Stimulated activated memory B cell treated with anti-CD40 and anti-IgM and Interleukin-4, amounts not matched to agents 10 μg/mL and 1 μg/mL and 100 μg/mL, for 72 hours (primary cell): ENCODE data around the gene NTM.

Experiments used
- ATAC-seq: fragments of 150-1000 bp; cut with Tn5 transposase; 2 replicates; pipeline ENCODE4 v1.10.0; 2021
- H3K27ac Mint-ChIP-seq: one replicate; pipeline ENCODE4 v1.8.0; 2022; ENCODE audit warnings: mild to moderate bottlenecking, mixed read lengths
- H3K27me3 Mint-ChIP-seq: one replicate; pipeline ENCODE4 v1.8.0; 2022; ENCODE audit warnings: mixed read lengths
- H3K36me3 Mint-ChIP-seq: one replicate; pipeline ENCODE4 v1.8.0; 2022; ENCODE audit warnings: mixed read lengths
- H3K4me1 Mint-ChIP-seq: one replicate; pipeline ENCODE4 v1.8.0; 2022; ENCODE audit warnings: mixed read lengths
- H3K4me3 Mint-ChIP-seq: one replicate; pipeline ENCODE4 v1.8.0; 2022; ENCODE audit warnings: mild to moderate bottlenecking, moderate library complexity, mixed read lengths
- H3K9me3 Mint-ChIP-seq: one replicate; pipeline ENCODE4 v1.8.0; 2022; ENCODE audit warnings: mixed read lengths

NTM gene

GRCh38 chr11:131511794-131512193, 141.4 kb downstream of the NTM start:
- H3K4me3 Mint-ChIP-seq, result no peak overlapping the region
- H3K4me1 Mint-ChIP-seq, result no peaks in the 10 kb centered on the region
- H3K9me3 Mint-ChIP-seq, result peaks cover 4% of the 10 kb centered on the region
- no peaks in the 10 kb centered on the region for H3K27me3 Mint-ChIP-seq
- H3K36me3 Mint-ChIP-seq, result no peaks in the 10 kb centered on the region
- no peak for ATAC-seq
- H3K27ac Mint-ChIP-seq, result no peak overlapping the region

- no peak overlapping the region for H3K27ac Mint-ChIP-seq
- H3K27me3 Mint-ChIP-seq, result no peaks in the 10 kb centered on the region
- H3K4me3 Mint-ChIP-seq, result no peak overlapping the region
- no peak for ATAC-seq
- no peaks in the 10 kb centered on the region for H3K36me3 Mint-ChIP-seq
- H3K4me1 Mint-ChIP-seq, result no peaks in the 10 kb centered on the region
- H3K9me3 Mint-ChIP-seq, result peaks cover 4% of the 10 kb centered on the region
Measured at GRCh38 chr11:131512228-131512627, 141.8 kb downstream of the NTM start.

- peaks cover 4% of the 10 kb centered on the region for H3K9me3 Mint-ChIP-seq
- H3K36me3 Mint-ChIP-seq, result no peaks in the 10 kb centered on the region
- no peak overlapping the region for H3K27ac Mint-ChIP-seq
- H3K4me3 Mint-ChIP-seq, result no peak overlapping the region
- H3K27me3 Mint-ChIP-seq, result no peaks in the 10 kb centered on the region
- ATAC-seq, result no peak
- no peaks in the 10 kb centered on the region for H3K4me1 Mint-ChIP-seq
Measured at GRCh38 chr11:131514062-131514461, 143.6 kb downstream of the NTM start.

GRCh38 chr11:131518305-131518838, 148.0 kb downstream of the NTM start:
- Mint-ChIP-seq H3K27me3 (no peaks in the 10 kb centered on the region), H3K4me1 (no peaks in the 10 kb centered on the region), H3K9me3 (peaks cover 2% of the 10 kb centered on the region), H3K36me3 (no peaks in the 10 kb centered on the region), H3K4me3 (no peak overlapping the region), H3K27ac (no peak overlapping the region)
- no peak for ATAC-seq

- Mint-ChIP-seq H3K27ac (no peak overlapping the region), H3K27me3 (no peaks in the 10 kb centered on the region), H3K9me3 (peaks cover 2% of the 10 kb centered on the region), H3K36me3 (no peaks in the 10 kb centered on the region), H3K4me3 (no peak overlapping the region), H3K4me1 (no peaks in the 10 kb centered on the region)
- ATAC-seq, result no peak
Measured at GRCh38 chr11:131522851-131523250, 152.4 kb downstream of the NTM start.

GRCh38 chr11:131530407-131530806, 160.0 kb downstream of the NTM start:
- Mint-ChIP-seq H3K27me3 (no peaks in the 10 kb centered on the region), H3K36me3 (no peaks in the 10 kb centered on the region), H3K9me3 (no peaks in the 10 kb centered on the region), H3K4me3 (no peak overlapping the region), H3K4me1 (no peaks in the 10 kb centered on the region), H3K27ac (no peak overlapping the region)
- no peak for ATAC-seq

GRCh38 chr11:131533149-131533548, 162.7 kb downstream of the NTM start:
- Mint-ChIP-seq H3K36me3 (no peaks in the 10 kb centered on the region), H3K27me3 (no peaks in the 10 kb centered on the region), H3K4me1 (no peaks in the 10 kb centered on the region), H3K4me3 (no peak overlapping the region), H3K9me3 (peaks cover 3% of the 10 kb centered on the region), H3K27ac (no peak overlapping the region)
- no peak for ATAC-seq

- H3K4me3 Mint-ChIP-seq, result no peak overlapping the region
- H3K9me3 Mint-ChIP-seq, result peaks cover 3% of the 10 kb centered on the region
- ATAC-seq, result no peak
- H3K27ac Mint-ChIP-seq, result no peak overlapping the region
- H3K27me3 Mint-ChIP-seq, result no peaks in the 10 kb centered on the region
- H3K4me1 Mint-ChIP-seq, result no peaks in the 10 kb centered on the region
- no peaks in the 10 kb centered on the region for H3K36me3 Mint-ChIP-seq
Measured at GRCh38 chr11:131533998-131534397, 163.6 kb downstream of the NTM start.

- no peaks in the 10 kb centered on the region for H3K4me1 Mint-ChIP-seq
Measured at GRCh38 chr11:131534611-131535010, 164.2 kb downstream of the NTM start.

GRCh38 chr11:131536159-131536558, 165.7 kb downstream of the NTM start:
- Mint-ChIP-seq H3K4me1 (no peaks in the 10 kb centered on the region), H3K27me3 (no peaks in the 10 kb centered on the region), H3K27ac (no peak overlapping the region), H3K36me3 (no peaks in the 10 kb centered on the region), H3K9me3 (peaks cover 3% of the 10 kb centered on the region), H3K4me3 (no peak overlapping the region)
- ATAC-seq, result no peak

More at GRCh38 chr11:131534611-131535010, 164.2 kb downstream of the NTM start:
- Mint-ChIP-seq H3K27me3 (no peaks in the 10 kb centered on the region), H3K4me3 (no peak overlapping the region), H3K36me3 (no peaks in the 10 kb centered on the region), H3K9me3 (peaks cover 3% of the 10 kb centered on the region), H3K27ac (no peak overlapping the region)
- ATAC-seq, result no peak

GRCh38 chr11:131537196-131537595, 166.8 kb downstream of the NTM start:
- H3K36me3 Mint-ChIP-seq, result no peaks in the 10 kb centered on the region
- no peak for ATAC-seq
- peaks cover 3% of the 10 kb centered on the region for H3K9me3 Mint-ChIP-seq
- no peak overlapping the region for H3K4me3 Mint-ChIP-seq
- H3K4me1 Mint-ChIP-seq, result no peaks in the 10 kb centered on the region
- no peaks in the 10 kb centered on the region for H3K27me3 Mint-ChIP-seq
- H3K27ac Mint-ChIP-seq, result no peak overlapping the region

GRCh38 chr11:131537748-131538147, 167.3 kb downstream of the NTM start:
- Mint-ChIP-seq H3K4me1 (no peaks in the 10 kb centered on the region), H3K27ac (no peak overlapping the region), H3K27me3 (no peaks in the 10 kb centered on the region), H3K9me3 (peaks cover 3% of the 10 kb centered on the region), H3K36me3 (no peaks in the 10 kb centered on the region), H3K4me3 (no peak overlapping the region)
- ATAC-seq, result no peak

- no peaks in the 10 kb centered on the region for H3K4me1 Mint-ChIP-seq
- H3K27me3 Mint-ChIP-seq, result no peaks in the 10 kb centered on the region
- no peak for ATAC-seq
- H3K27ac Mint-ChIP-seq, result no peak overlapping the region
- H3K36me3 Mint-ChIP-seq, result no peaks in the 10 kb centered on the region
- no peak overlapping the region for H3K4me3 Mint-ChIP-seq
- H3K9me3 Mint-ChIP-seq, result peaks cover 3% of the 10 kb centered on the region
Measured at GRCh38 chr11:131538322-131538721, 167.9 kb downstream of the NTM start.

GRCh38 chr11:131540676-131541075, 170.3 kb downstream of the NTM start:
- Mint-ChIP-seq H3K27ac (no peak overlapping the region), H3K4me3 (no peak overlapping the region), H3K36me3 (no peaks in the 10 kb centered on the region), H3K27me3 (no peaks in the 10 kb centered on the region), H3K9me3 (peaks cover 6% of the 10 kb centered on the region), H3K4me1 (no peaks in the 10 kb centered on the region)
- ATAC-seq, result no peak

GRCh38 chr11:131543389-131544025, 173.1 kb downstream of the NTM start:
- no peak overlapping the region for H3K27ac Mint-ChIP-seq
- ATAC-seq, result no peak
- H3K4me1 Mint-ChIP-seq, result no peaks in the 10 kb centered on the region
- no peak overlapping the region for H3K4me3 Mint-ChIP-seq
- H3K36me3 Mint-ChIP-seq, result no peaks in the 10 kb centered on the region
- H3K27me3 Mint-ChIP-seq, result no peaks in the 10 kb centered on the region
- H3K9me3 Mint-ChIP-seq, result peaks cover 3% of the 10 kb centered on the region

- Mint-ChIP-seq H3K36me3 (no peaks in the 10 kb centered on the region), H3K27me3 (no peaks in the 10 kb centered on the region), H3K27ac (no peak overlapping the region), H3K9me3 (peaks cover 3% of the 10 kb centered on the region), H3K4me3 (no peak overlapping the region), H3K4me1 (no peaks in the 10 kb centered on the region)
- ATAC-seq, result no peak
Measured at GRCh38 chr11:131544591-131544990, 174.2 kb downstream of the NTM start.
